DMS114 treated with DMSO at 0.1 percent for 48 hours (cell line): ENCODE data around the gene ABI3BP.

Source experiments
- DNase-seq: peaks from one replicate; lab custom pipeline; 2025; ENCODE audit not compliant: unreplicated experiment; lab: John Stamatoyannopoulos, UW

The ABI3BP gene

GRCh38 chr3:100941451-100941850 lies 51.8 kb downstream of the ABI3BP start:
- DNase-seq = no peak

DNA sequence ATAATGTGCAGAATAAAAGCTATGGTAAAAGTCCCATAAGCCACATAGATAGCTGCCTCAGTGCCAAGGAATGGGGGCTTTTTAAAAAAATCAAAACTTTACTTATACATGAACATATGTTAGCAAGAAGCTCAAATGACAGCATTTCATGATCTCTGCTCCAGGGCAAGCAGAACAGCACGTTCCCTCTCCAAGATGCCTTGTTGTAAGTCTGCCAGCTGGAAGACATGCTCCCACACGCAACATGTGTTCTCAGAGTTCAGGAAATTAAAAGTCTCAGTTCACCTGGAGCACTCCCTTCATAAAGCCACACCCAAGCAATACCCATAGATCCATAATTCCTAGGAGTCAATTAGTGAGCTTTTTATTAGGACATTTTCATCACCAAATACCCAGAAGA lies 52.2 kb downstream of the ABI3BP start:
- no peak for DNase-seq

DNA sequence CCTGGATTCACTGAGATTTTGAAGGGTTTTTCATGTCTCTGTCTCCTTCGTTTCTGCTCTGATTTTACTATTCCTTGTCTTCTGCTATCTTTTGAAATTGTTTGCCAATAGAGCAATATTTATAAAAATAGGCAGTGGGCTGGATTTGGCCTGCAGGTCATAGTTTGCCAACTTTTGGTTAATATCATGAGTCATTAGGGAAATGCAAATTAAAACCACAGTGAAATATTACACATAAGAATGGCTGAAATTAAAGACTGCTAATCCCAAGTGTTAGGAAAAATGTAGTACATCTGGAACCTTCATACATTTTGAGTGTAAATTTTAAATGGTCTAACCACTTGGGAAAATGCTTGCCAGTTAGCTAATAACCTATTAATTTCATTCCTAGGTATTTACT lies 56.3 kb downstream of the ABI3BP start:
- no peak for DNase-seq

DNA sequence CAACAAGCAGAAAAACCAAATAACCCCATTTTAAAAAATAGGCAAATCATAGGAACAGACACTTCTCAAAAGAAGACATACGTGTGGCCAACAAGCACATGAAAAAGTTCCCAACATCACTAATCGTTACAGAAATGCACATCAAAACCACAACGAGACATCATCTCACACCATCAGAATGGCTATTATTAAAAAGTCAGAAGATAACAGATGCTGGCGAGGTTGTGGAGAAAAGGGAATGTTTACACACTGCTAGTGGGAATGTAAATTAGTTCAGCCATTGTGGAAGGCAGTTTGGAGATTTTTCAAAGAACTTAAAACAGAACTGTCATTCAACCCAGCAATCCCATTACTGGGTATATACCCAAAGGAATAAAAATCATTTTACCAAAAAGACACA lies 60.7 kb downstream of the ABI3BP start:
- DNase-seq = no peak

DNA sequence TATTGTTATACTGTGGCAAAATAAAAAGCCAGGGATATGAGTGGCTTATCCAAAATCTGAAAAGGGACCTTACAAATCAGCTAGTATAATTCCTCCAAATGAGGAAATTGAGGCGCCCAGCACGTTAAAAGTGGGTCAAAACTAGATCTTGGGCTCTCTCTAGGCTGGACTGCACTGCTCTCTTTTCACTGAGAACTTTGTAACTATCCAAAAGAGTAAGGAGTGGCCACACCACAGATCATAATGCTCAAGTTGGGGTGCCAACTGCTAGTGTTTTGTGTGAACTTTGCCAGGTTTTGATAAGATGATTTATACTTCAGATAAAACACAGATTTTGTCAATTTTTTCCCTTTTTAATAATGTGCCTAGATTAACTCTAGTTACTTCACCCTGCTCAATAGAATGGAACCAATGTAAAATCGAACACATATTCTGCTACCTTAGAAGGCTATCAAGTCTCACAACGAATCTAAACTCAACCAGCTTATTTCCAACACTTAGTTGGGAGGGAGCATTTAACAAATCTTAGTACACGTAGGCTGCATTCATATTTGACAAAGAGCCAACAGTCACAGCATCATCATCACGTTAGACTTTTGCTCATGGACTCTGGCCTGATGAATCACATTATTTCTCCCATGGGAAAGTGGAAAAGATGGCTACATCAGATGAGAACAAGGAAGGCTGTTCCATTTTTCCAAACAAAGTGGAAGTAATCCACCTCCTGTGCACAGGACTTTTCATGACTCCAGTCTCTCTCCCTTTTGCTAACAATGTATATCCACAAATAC lies 64.4 kb downstream of the ABI3BP start:
- DNase-seq = no peak

GRCh38 chr3:100927775-100928174 lies 65.4 kb downstream of the ABI3BP start:
- DNase-seq = no peak

- no peak for DNase-seq
Measured at GRCh38 chr3:100915706-100916495, 77.3 kb downstream of the ABI3BP start.

- no peak for DNase-seq
Measured at GRCh38 chr3:100913870-100914648, 79.2 kb downstream of the ABI3BP start.

DNA sequence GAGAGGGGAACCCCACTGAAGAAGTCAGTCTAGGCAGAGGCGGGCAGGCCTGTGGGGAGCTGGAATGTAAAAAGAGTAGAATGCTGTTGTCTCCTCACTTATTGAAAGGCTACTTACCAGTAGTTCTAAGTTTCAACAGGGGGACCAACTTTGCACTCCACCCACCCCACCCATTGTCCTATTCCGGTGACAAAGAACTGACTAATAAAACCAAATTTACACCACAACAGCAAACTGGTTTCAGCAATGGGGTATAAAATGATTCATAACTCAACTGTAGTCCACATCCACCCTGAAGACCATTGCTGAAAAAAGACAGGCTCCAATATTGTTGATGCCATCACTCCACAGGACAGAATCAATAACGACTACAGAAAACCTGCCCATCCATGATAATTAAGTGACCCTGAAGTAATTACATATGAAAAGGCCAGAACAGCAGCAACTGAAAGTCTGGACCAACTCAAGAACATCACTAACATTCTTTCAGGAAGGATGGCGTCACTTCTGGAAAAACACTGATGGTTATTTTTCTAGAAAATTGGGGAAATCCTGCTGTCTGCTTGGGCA lies 80.2 kb downstream of the ABI3BP start:
- DNase-seq = no peak

- DNase-seq = no peak
Measured at GRCh38 chr3:100912571-100912970, 80.7 kb downstream of the ABI3BP start.

GRCh38 chr3:100911956-100912355 lies 81.3 kb downstream of the ABI3BP start:
- DNase-seq = no peak

DNA sequence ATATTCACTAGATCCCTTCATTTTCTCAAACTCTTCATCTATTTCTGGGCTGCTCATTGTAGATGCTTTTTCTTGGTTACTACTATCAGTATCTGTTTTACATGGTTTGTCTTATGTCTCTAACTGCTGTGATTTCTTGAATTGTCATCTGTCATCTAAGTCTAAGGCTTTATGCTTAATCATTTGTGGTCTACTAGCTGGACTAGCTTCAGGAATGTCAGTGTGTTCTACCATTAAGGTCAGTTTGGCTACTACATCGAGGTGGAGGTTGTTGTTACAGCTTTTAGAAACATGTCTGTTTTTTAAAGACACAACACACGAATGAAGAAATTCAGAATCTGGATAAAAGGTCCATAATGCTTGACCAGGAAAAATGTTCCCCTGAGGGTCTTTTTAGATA lies 82.2 kb downstream of the ABI3BP start:
- DNase-seq = no peak

DNA sequence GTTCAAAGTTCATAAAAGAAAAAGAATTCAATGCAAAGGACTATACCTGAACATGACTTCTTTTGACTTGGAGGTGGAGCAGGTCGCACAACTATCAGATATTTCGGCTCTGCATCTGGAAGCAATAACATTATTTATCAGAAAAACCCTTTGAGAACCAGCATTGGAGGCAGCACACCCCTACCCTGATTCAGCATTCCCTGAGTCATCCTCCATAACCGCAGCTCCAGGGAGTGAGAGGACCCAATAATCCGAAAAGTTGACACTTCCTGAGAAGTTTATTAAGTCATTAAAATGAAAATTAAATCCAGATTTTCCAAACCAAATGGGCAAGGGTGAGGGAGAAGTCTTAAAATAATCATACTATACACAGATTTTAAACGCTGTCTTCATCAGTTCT lies 90.6 kb downstream of the ABI3BP start:
- no peak for DNase-seq

GRCh38 chr3:100900671-100901335 lies 92.4 kb downstream of the ABI3BP start:
- DNase-seq = no peak

- no peak for DNase-seq
Measured at GRCh38 chr3:100899440-100900091, 93.7 kb downstream of the ABI3BP start.

DNA sequence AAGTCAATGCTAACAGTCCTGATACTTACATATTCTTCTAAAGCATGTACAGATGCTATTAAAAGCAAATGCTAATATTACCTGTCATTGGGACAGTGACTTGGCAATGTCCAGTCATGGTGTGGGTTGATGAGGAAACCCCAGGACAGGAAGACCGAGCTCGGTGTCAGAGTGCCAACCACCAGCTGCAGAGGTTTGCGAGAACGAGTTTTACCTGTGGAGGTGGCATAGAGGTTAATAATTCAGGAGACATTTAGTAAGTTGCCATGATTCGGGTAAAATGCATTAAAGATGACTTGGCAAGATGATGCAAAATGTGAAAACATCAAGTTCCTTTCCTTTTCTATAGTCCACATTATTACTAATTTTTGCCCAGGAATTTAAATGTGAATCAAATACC lies 94.5 kb downstream of the ABI3BP start:
- DNase-seq = no peak

DNA sequence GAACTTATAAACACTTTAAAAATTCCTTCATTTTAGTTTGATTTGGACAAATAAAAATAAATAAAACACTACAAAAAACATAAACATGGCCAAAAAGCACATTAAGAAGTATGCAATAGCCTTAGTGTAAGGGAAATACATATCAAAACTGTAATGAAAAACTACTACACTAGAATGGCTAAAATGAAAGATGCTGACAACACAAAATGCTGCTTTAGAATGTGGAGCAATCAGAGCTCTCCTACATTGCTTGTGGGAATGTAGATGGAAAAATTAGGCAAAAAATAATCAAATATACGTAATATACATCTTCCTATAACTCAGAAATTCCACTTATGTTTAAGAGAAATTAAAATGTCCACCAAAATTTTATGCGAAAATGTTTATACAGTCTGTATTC lies 96.2 kb downstream of the ABI3BP start:
- no peak for DNase-seq

GRCh38 chr3:100893590-100893989 lies 99.6 kb downstream of the ABI3BP start:
- no peak for DNase-seq

GRCh38 chr3:100893108-100893507 lies 100.1 kb downstream of the ABI3BP start:
- no peak for DNase-seq

DNA sequence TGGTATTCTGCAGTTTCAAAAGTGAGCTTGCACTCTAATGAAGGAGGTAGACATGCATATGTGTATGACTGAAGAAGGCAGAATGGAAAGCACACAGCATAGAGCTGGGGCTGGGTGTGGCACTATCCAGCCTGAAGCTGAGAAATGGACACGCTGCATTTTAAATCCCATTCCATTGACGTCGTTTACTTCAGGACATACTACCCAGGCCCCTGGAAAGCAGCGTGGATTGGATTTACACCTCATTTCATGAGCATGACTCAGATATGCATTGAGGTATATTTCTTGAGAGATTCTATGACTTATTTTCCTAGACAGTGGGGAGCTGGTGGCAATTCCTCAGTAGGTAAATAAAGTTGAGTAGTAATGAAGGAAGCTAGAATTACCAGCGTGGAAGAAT lies 101.4 kb downstream of the ABI3BP start:
- DNase-seq = no peak
